GM12874 (cell line): ENCODE data around the gene XYLT2.

Experiments
- CTCF ChIP-seq: IDR thresholded peaks from 2 replicates; pipeline ENCODE4 v1.5.1; 2011; ENCODE audit warnings: low read depth, mild to moderate bottlenecking, control low read depth, low read length, moderate library complexity; ENCODE audit not compliant: insufficient read depth

XYLT2 gene

GRCh38 chr17:50333291-50334057 is 12.5 kb upstream of the XYLT2 start:
- TF ChIP-seq CTCF: peak; percentile 30

GRCh38 chr17:50337956-50338355 is 8.0 kb upstream of the XYLT2 start:
- no peak for TF ChIP-seq CTCF

- TF ChIP-seq CTCF: no peak
Observed at GRCh38 chr17:50338645-50339044, 7.3 kb upstream of the XYLT2 start.

- TF ChIP-seq CTCF: no peak
Observed at GRCh38 chr17:50339381-50339780, 6.5 kb upstream of the XYLT2 start.

- no peak for TF ChIP-seq CTCF
Observed at GRCh38 chr17:50344731-50345365, 1.1 kb upstream of the XYLT2 start.

- no peak for TF ChIP-seq CTCF
Observed at GRCh38 chr17:50346313-50347116, 589 bp downstream of the XYLT2 start.
